ENCODE results near the gene PLCXD1.

The PLCXD1 gene

DNA sequence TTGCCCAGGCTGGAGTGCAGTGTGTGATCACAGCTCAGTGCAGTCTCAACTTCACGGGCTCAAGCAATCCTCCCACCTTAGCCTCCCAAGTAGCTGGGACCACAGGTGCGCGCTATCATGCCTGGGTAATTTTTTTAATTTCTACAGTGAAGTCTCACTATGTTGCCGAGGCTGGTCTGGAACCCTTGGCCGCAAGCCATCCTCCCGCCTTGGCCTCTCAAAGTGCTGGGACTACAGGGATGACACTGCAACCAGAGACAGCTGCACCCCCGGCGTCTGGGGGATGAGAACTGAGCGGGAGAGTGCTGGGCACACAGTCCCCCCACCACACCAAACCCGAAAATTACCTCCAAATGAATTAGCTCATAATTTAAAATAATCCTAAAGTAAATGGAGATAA is 70.6 kb downstream of the PLCXD1 start:
- no peak for DNase-seq (ENCODE audit: low read depth in 1 of 2, low spot score in 1 of 2)

DNA sequence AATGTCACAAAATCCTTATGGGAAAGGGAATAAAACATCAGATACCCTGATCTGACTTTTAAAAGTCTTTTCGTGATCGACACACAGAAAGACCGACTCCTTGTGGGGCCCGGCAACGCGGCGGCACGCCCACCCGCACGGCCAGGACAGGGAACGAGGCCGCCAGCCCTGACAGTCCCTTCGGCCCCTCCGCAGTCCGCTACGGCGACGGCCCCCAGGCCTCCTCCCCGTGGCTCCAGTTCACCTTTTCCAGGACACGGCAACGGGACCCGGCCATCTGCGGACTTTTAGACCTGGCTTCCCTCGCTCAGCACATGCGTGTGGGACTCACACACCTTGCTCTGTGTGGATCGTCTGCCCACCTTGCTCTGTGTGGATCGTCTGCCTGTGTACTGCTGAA is 71.0 kb downstream of the PLCXD1 start:
- no peak overlapping the region for H3K27ac ChIP-seq (replicated peaks)
- TF ChIP-seq SPI1 (IDR thresholded peaks at IDR 0.05; ENCODE audit: borderline replicate concordance, low read depth), result no peak
- TF ChIP-seq, protein P1, sequence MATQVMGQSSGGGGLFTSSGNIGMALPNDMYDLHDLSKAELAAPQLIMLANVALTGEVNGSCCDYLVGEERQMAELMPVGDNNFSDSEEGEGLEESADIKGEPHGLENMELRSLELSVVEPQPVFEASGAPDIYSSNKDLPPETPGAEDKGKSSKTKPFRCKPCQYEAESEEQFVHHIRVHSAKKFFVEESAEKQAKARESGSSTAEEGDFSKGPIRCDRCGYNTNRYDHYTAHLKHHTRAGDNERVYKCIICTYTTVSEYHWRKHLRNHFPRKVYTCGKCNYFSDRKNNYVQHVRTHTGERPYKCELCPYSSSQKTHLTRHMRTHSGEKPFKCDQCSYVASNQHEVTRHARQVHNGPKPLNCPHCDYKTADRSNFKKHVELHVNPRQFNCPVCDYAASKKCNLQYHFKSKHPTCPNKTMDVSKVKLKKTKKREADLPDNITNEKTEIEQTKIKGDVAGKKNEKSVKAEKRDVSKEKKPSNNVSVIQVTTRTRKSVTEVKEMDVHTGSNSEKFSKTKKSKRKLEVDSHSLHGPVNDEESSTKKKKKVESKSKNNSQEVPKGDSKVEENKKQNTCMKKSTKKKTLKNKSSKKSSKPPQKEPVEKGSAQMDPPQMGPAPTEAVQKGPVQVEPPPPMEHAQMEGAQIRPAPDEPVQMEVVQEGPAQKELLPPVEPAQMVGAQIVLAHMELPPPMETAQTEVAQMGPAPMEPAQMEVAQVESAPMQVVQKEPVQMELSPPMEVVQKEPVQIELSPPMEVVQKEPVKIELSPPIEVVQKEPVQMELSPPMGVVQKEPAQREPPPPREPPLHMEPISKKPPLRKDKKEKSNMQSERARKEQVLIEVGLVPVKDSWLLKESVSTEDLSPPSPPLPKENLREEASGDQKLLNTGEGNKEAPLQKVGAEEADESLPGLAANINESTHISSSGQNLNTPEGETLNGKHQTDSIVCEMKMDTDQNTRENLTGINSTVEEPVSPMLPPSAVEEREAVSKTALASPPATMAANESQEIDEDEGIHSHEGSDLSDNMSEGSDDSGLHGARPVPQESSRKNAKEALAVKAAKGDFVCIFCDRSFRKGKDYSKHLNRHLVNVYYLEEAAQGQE (IDR thresholded peaks at IDR 0.05; ENCODE audit: insufficient replicate concordance, low read depth), result no peak
- TF ChIP-seq, protein P2, sequence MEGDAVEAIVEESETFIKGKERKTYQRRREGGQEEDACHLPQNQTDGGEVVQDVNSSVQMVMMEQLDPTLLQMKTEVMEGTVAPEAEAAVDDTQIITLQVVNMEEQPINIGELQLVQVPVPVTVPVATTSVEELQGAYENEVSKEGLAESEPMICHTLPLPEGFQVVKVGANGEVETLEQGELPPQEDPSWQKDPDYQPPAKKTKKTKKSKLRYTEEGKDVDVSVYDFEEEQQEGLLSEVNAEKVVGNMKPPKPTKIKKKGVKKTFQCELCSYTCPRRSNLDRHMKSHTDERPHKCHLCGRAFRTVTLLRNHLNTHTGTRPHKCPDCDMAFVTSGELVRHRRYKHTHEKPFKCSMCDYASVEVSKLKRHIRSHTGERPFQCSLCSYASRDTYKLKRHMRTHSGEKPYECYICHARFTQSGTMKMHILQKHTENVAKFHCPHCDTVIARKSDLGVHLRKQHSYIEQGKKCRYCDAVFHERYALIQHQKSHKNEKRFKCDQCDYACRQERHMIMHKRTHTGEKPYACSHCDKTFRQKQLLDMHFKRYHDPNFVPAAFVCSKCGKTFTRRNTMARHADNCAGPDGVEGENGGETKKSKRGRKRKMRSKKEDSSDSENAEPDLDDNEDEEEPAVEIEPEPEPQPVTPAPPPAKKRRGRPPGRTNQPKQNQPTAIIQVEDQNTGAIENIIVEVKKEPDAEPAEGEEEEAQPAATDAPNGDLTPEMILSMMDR (IDR thresholded peaks at IDR 0.05; ENCODE audit: insufficient read depth, low read length), result no peak
- no peak for TF ChIP-seq POLR2AphosphoS5 (IDR thresholded peaks at IDR 0.05; ENCODE audit: low read depth)
- H3K27me3 ChIP-seq (ENCODE audit: insufficient read depth, poor library complexity, severe bottlenecking), result no peaks in the 10 kb centered on the region
- DNase-seq (ENCODE audit: low read depth in 1 of 2, low spot score in 1 of 2), result no peak
- no peak overlapping the region for H3K4me3 ChIP-seq (replicated peaks; ENCODE audit: insufficient read depth, low read length)

More for the DNA sequence above, 70.6 kb downstream of the PLCXD1 start:
- TF ChIP-seq GABPA (IDR thresholded peaks at IDR 0.05; ENCODE audit: low read depth) (no peak), SPI1 (IDR thresholded peaks at IDR 0.05; ENCODE audit: borderline replicate concordance, low read depth) (no peak), POLR2AphosphoS5 (IDR thresholded peaks at IDR 0.05; ENCODE audit: low read depth) (no peak)
- TF ChIP-seq, protein P1 (IDR thresholded peaks at IDR 0.05; ENCODE audit: insufficient replicate concordance, low read depth), result no peak
- TF ChIP-seq, protein P2 (IDR thresholded peaks at IDR 0.05; ENCODE audit: insufficient read depth, low read length), result no peak
- no peak overlapping the region for H3K4me3 ChIP-seq (replicated peaks; ENCODE audit: insufficient read depth, low read length)
- no peaks in the 10 kb centered on the region for H3K27me3 ChIP-seq (ENCODE audit: insufficient read depth, poor library complexity, severe bottlenecking)
- H3K27ac ChIP-seq (replicated peaks), result no peak overlapping the region

DNA sequence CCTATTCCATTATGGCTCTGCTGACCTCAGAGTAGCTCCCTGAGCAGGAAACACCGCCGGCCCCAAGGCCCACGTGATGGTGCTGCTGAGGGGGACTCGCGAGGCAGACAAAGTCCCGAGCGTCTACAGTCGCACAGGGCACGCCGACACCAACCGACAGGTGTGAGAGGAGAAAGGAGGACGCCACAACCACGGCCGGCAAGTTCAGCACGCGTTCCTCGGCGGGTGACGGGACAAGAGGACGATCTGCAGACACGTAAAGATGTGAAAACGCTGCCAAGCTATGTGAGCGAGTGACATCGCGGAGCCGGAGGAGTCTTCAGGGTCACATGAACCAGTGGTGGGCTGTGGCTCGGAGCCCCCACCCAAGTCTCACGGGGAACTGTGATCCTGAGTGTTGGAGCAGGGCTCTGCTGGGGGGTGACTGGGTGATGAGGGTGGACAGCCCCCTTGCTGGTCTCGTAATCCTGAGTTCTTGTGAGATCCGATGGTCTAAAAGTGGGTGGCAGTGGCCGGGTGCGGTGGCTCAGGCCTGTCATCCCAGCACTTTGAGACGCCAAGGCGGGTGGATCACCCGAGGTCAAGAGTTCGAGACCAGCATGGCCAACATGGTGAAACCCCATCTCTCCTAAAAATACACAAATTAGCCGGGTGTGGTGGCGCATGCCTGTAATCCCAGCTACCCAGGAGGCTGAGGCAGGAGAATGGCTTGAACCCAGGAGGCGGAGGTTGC is 71.6 kb downstream of the PLCXD1 start:
- TF ChIP-seq, protein P1 (IDR thresholded peaks at IDR 0.05; ENCODE audit: insufficient replicate concordance, low read depth), result no peak
- TF ChIP-seq SPI1 (IDR thresholded peaks at IDR 0.05; ENCODE audit: borderline replicate concordance, low read depth), result no peak
- no peak overlapping the region for H3K4me3 ChIP-seq (replicated peaks; ENCODE audit: insufficient read depth, low read length)
- DNase-seq (ENCODE audit: low read depth in 1 of 2, low spot score in 1 of 2), result no peak
- H3K27me3 ChIP-seq (ENCODE audit: insufficient read depth, poor library complexity, severe bottlenecking), result no peaks in the 10 kb centered on the region
- no peak overlapping the region for H3K27ac ChIP-seq (replicated peaks)

Measured in HL-60 (cell line).